PFSK-1 (cell line): Measurements from ENCODE around the gene IQGAP2.

Source experiments
- POLR2AphosphoS5 ChIP-seq: IDR thresholded peaks from 2 replicates; pipeline ENCODE4 v1.6.1; 2012; ENCODE audit warnings: low read depth, mild to moderate bottlenecking, control low read depth, low read length, moderate library complexity
- REST ChIP-seq, 2 experiments: IDR thresholded peaks; 2 replicates each; pipeline versions ENCODE4 v1.6.1 to v1.8.0; 2011 to 2012; ENCODE audit warnings: low read depth in 2 of 2, low read length in 2 of 2, control low read depth in 1 of 2, inconsistent platforms in 1 of 2, mild to moderate bottlenecking in 1 of 2, moderate library complexity in 1 of 2; ENCODE audit not compliant: insufficient read depth in 1 of 2
- SIN3A ChIP-seq: IDR thresholded peaks from 2 replicates; pipeline ENCODE4 v1.6.1; 2012; ENCODE audit warnings: mild to moderate bottlenecking, low read length, moderate library complexity, borderline replicate concordance; ENCODE audit not compliant: insufficient read depth
- TAF1 ChIP-seq: IDR thresholded peaks from 2 replicates; pipeline ENCODE4 v1.6.1; 2012; ENCODE audit warnings: low read length, control low read depth, borderline replicate concordance; ENCODE audit not compliant: insufficient read depth

- TF ChIP-seq TAF1, result no peak
- TF ChIP-seq POLR2AphosphoS5, result 0 out of 2 replicates have a peak, but pooled peaks have one; percentile 15
- peak in 1 of 2 experiments; percentile 61; a peak in 1 of 4 replicates for TF ChIP-seq REST (IDR thresholded peaks at IDR 0.05; ENCODE audit: insufficient read depth in 1 of 2, low read depth in 2 of 2, low read length in 2 of 2)
- TF ChIP-seq SIN3A, result peak; percentile 62; the same call in 1 of the 2 replicates
Observed at GRCh38 chr5:76691467-76692273, 288.6 kb downstream of the IQGAP2 start.
